PC-3 (cell line): ENCODE data around the gene SGTA.

Source experiments
- EZH2phosphoT487 ChIP-seq: fragments of 300-600 bp; sonication (generic); IDR thresholded peaks from 2 replicates; pipeline ENCODE4 v1.6.1; 2018; ENCODE audit warnings: mild to moderate bottlenecking, antibody characterized with exemption, low read length, borderline replicate concordance
- TF ChIP-seq, protein P1 (sequence below): fragments of 300-600 bp; sonication (generic); conservative IDR thresholded peaks from 2 replicates; pipeline ENCODE4 v1.5.1; 2017; ENCODE audit warnings: antibody characterized with exemption, low read depth, mild to moderate bottlenecking, low read length

DNA sequence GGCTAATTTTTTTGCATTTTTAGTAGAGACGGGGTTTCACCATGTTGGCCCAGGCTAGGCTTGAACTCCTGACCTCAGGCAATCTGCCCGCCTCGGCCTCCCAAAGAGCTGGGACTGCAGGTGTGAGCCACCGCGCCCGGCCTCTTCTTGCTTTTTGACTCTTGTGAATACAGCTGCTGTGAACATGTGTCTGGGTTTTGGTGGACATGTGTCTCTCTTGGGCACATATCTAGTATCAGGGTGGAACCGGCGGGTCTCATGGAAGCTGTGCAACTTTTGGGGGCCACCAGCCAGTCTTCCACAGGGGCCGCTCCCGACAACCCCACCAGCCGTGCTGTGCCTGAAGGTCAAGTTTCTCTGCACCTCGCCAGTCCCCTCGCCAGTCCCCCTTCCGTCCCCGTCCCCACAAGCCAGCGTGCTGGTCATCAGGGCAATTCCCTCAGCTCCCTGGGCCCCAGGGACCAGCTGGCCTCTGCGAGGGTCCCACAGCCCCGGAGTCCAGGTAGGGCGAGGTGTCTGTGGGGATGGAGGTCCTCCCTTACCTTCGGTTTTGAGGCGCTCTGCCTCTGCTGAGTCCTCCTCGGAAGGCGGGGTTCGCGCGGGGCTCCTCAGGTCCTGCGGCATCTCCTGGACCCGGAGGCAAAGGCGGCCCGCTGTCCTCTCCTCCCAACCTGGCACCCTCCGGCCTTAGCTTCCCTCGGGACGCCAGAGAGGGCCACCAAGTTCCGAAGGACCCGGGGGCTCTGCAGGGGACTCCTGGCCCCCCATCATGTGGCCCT, 16.3 kb downstream of the SGTA start:
- TF ChIP-seq EZH2phosphoT487, result no peak
- TF ChIP-seq, protein P1, sequence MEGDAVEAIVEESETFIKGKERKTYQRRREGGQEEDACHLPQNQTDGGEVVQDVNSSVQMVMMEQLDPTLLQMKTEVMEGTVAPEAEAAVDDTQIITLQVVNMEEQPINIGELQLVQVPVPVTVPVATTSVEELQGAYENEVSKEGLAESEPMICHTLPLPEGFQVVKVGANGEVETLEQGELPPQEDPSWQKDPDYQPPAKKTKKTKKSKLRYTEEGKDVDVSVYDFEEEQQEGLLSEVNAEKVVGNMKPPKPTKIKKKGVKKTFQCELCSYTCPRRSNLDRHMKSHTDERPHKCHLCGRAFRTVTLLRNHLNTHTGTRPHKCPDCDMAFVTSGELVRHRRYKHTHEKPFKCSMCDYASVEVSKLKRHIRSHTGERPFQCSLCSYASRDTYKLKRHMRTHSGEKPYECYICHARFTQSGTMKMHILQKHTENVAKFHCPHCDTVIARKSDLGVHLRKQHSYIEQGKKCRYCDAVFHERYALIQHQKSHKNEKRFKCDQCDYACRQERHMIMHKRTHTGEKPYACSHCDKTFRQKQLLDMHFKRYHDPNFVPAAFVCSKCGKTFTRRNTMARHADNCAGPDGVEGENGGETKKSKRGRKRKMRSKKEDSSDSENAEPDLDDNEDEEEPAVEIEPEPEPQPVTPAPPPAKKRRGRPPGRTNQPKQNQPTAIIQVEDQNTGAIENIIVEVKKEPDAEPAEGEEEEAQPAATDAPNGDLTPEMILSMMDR, result no peak
